Rectal smooth muscle tissue (tissue), 1 donor: ENCODE measurements around the gene TRIM65.

ENCODE experiments used
- H3K27ac ChIP-seq: one replicate; pipeline ENCODE4 v1.7.0; 2013; ENCODE audit warnings: low read depth, low read length, inconsistent platforms
- H3K27me3 ChIP-seq: one replicate; pipeline ENCODE4 v1.7.0; 2013; ENCODE audit warnings: low read length; ENCODE audit not compliant: control insufficient read depth, insufficient read depth
- H3K36me3 ChIP-seq: one replicate; pipeline ENCODE4 v1.7.0; 2013; ENCODE audit warnings: low read length; ENCODE audit not compliant: control insufficient read depth, insufficient read depth
- H3K4me1 ChIP-seq: one replicate; pipeline ENCODE4 v1.7.0; 2013; ENCODE audit warnings: low read length; ENCODE audit not compliant: control insufficient read depth, insufficient read depth
- H3K4me3 ChIP-seq: one replicate; pipeline ENCODE4 v1.7.0; 2013; ENCODE audit warnings: low read length
- H3K9ac ChIP-seq: one replicate; pipeline ENCODE4 v1.7.0; 2013; ENCODE audit warnings: low read length

Gene TRIM65

GRCh38 chr17:75899353-75899752 lies 2.6 kb upstream of the TRIM65 start:
- H3K4me1 ChIP-seq = peaks cover 18% of the 10 kb centered on the region
- H3K9ac ChIP-seq = no peak overlapping the region
- H3K36me3 ChIP-seq = peaks cover 29% of the 10 kb centered on the region
- no peak overlapping the region for H3K27ac ChIP-seq
- no peaks in the 10 kb centered on the region for H3K27me3 ChIP-seq
- H3K4me3 ChIP-seq = no peak overlapping the region

GRCh38 chr17:75898791-75899190 lies 2.0 kb upstream of the TRIM65 start:
- Histone ChIP-seq H3K27ac (no peak overlapping the region), H3K4me1 (peaks cover 16% of the 10 kb centered on the region), H3K27me3 (no peaks in the 10 kb centered on the region), H3K4me3 (no peak overlapping the region), H3K9ac (no peak overlapping the region), H3K36me3 (peaks cover 29% of the 10 kb centered on the region)

- H3K4me1 ChIP-seq = peaks cover 16% of the 10 kb centered on the region
- H3K36me3 ChIP-seq = peaks cover 29% of the 10 kb centered on the region
- H3K4me3 ChIP-seq = no peak overlapping the region
- no peaks in the 10 kb centered on the region for H3K27me3 ChIP-seq
- no peak overlapping the region for H3K9ac ChIP-seq
- H3K27ac ChIP-seq = peak overlapping the region; percentile 95
Measured at GRCh38 chr17:75898065-75898464, 1.3 kb upstream of the TRIM65 start.

- H3K4me3 ChIP-seq = peak overlapping the region; percentile 55
- no peaks in the 10 kb centered on the region for H3K27me3 ChIP-seq
- no peak overlapping the region for H3K9ac ChIP-seq
- peak overlapping the region; percentile 95 for H3K27ac ChIP-seq
- H3K4me1 ChIP-seq = peaks cover 16% of the 10 kb centered on the region
- H3K36me3 ChIP-seq = peaks cover 28% of the 10 kb centered on the region
Measured at GRCh38 chr17:75897160-75898019, 639 bp upstream of the TRIM65 start.

GRCh38 chr17:75895370-75896155 lies 1.2 kb downstream of the TRIM65 start:
- peak overlapping the region; percentile 95 for H3K27ac ChIP-seq
- peaks cover 16% of the 10 kb centered on the region for H3K4me1 ChIP-seq
- H3K4me3 ChIP-seq = peak overlapping the region; percentile 87
- peaks cover 26% of the 10 kb centered on the region for H3K36me3 ChIP-seq
- H3K9ac ChIP-seq = peak overlapping the region; percentile 16
- H3K27me3 ChIP-seq = no peaks in the 10 kb centered on the region

GRCh38 chr17:75894049-75894733 lies 2.6 kb downstream of the TRIM65 start:
- H3K27ac ChIP-seq = no peak overlapping the region
- H3K27me3 ChIP-seq = no peaks in the 10 kb centered on the region
- H3K36me3 ChIP-seq = peaks cover 15% of the 10 kb centered on the region
- H3K4me3 ChIP-seq = no peak overlapping the region
- H3K9ac ChIP-seq = no peak overlapping the region
- H3K4me1 ChIP-seq = peaks cover 16% of the 10 kb centered on the region

GRCh38 chr17:75893305-75894048 lies 3.3 kb downstream of the TRIM65 start:
- Histone ChIP-seq H3K36me3 (peaks cover 11% of the 10 kb centered on the region), H3K9ac (no peak overlapping the region), H3K27ac (no peak overlapping the region), H3K4me1 (peaks cover 16% of the 10 kb centered on the region), H3K4me3 (no peak overlapping the region), H3K27me3 (no peaks in the 10 kb centered on the region)

GRCh38 chr17:75892556-75893224 lies 4.1 kb downstream of the TRIM65 start:
- Histone ChIP-seq H3K27me3 (no peaks in the 10 kb centered on the region), H3K9ac (no peak overlapping the region), H3K4me1 (peaks cover 16% of the 10 kb centered on the region), H3K4me3 (no peak overlapping the region), H3K36me3 (peaks cover 11% of the 10 kb centered on the region), H3K27ac (no peak overlapping the region)

- no peak overlapping the region for H3K9ac ChIP-seq
Measured at GRCh38 chr17:75891605-75892555, 4.9 kb downstream of the TRIM65 start.

GRCh38 chr17:75891022-75891604 lies 5.6 kb downstream of the TRIM65 start:
- Histone ChIP-seq H3K27me3 (no peaks in the 10 kb centered on the region), H3K4me3 (no peak overlapping the region), H3K4me1 (peaks cover 11% of the 10 kb centered on the region), H3K9ac (no peak overlapping the region), H3K27ac (no peak overlapping the region), H3K36me3 (peaks cover 11% of the 10 kb centered on the region)

More at GRCh38 chr17:75891605-75892555, 4.9 kb downstream of the TRIM65 start:
- Histone ChIP-seq H3K27ac (no peak overlapping the region), H3K27me3 (no peaks in the 10 kb centered on the region), H3K4me3 (no peak overlapping the region), H3K36me3 (peaks cover 11% of the 10 kb centered on the region), H3K4me1 (peaks cover 11% of the 10 kb centered on the region)
